Duodenal mucosa (tissue), 2 donors: ENCODE data around the gene CDH16.

Experiments used
- H3K27ac ChIP-seq: one replicate; pipeline ENCODE4 v1.7.0; 2013; ENCODE audit warnings: low read depth, low read length
- H3K27me3 ChIP-seq, 2 donors: one replicate each; pipeline ENCODE4 v1.7.0; 2013; ENCODE audit warnings: low read length in 2 of 2, control low read depth in 1 of 2; ENCODE audit not compliant: insufficient read depth in 2 of 2, control insufficient read depth in 1 of 2
- H3K36me3 ChIP-seq, 2 donors: one replicate each; pipeline ENCODE4 v1.7.0; 2013; ENCODE audit warnings: low read length in 2 of 2, control low read depth in 1 of 2; ENCODE audit not compliant: insufficient read depth in 2 of 2, control insufficient read depth in 1 of 2
- H3K4me1 ChIP-seq, 2 donors: one replicate each; pipeline ENCODE4 v1.7.0; 2013; ENCODE audit warnings: low read length in 2 of 2, control low read depth in 1 of 2; ENCODE audit not compliant: insufficient read depth in 2 of 2, control insufficient read depth in 1 of 2
- H3K4me3 ChIP-seq, 2 donors: one replicate each; pipeline ENCODE4 v1.7.0; 2013; ENCODE audit warnings: low read length in 2 of 2, low read depth in 1 of 2
- H3K9ac ChIP-seq, 2 donors: one replicate each; pipeline ENCODE4 v1.7.0; 2013; ENCODE audit warnings: low read length in 2 of 2, low read depth in 1 of 2
- H3K9me3 ChIP-seq, 2 donors: one replicate each; pipeline ENCODE4 v1.7.0; 2013; ENCODE audit warnings: low read length in 2 of 2, control low read depth in 1 of 2; ENCODE audit not compliant: control insufficient read depth in 1 of 2

CDH16 gene

DNA sequence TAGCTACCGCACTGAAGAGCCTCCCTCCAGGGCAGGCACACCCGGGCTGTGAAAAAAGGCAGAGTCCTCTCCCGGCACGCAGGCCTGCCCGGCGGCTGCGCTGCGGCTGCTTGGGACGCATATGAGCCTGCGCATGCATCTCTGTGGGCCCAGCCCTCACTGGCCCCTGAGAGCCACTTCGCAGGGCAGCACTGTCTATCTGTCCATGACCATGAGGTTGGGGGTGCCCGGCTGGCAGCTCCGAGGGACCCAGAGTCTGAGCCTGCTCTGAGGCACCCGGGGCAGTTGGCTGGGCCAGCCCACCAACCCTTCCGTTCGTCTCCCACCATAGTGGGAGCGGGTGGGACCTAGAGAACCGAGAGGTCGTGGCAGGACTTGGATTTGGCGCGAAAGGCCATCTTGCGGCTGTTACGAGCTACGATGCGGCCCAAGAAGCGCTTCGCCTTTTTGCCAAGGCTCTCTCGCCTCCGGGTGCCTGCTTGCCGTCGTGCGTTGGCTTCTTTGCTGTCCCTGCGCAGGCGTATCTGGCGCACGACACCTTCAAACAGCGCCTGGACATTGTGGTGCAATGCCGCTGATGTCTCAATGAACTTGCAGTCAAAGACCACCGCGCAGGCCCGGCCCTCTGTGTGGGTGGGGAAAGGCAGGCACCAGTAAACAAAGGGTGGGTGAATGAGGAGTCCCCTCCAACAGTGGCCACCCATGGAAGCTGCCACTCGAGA lies 3.2 kb upstream of the CDH16 start:
- no peaks in the 10 kb centered on the region for H3K36me3 ChIP-seq
- H3K4me1 ChIP-seq = peaks cover 18 to 40% of the 10 kb centered on the region in 2 donors
- H3K9ac ChIP-seq = no peak overlapping the region
- no peak overlapping the region for H3K27ac ChIP-seq
- H3K27me3 ChIP-seq = peaks cover 4 to 5% of the 10 kb centered on the region in 2 donors
- no peak overlapping the region for H3K4me3 ChIP-seq
- no peaks in the 10 kb centered on the region for H3K9me3 ChIP-seq

DNA sequence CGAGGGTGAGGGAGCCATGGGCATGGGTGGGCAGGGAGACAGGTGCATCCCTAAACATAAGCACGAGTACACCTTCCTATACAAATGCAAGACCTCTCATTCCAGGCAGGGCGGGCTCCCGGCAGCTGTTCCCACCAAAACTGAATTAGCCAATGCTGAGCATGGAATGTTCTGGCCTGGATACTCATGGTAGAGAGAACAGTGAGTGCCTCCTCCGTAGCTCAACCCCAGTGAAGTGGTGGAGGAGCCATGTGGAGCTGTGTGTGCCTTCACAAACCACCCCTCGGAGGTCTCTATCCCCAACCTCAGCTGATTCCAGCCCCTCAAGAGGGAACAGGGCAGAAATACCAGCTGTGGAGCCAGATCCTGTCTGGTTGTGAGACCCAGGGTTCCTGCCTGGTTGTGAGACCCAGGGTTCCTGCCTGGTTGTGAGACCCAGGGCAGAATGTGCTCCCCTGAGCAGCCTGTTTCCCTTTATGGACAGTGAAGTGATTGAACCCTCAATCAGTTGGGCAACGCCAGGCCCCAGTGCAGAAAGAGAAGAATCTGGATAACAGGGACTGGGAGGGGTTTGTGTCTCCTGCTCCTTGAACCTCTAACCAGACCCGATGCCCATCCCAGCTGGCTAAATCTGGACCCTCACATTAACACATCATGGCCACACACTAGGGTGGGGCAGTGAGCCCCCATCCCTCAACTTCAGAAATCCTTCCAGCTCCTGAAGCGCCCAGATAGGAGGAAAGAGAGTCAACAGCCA lies 2.4 kb upstream of the CDH16 start:
- H3K9ac ChIP-seq = no peak overlapping the region
- H3K36me3 ChIP-seq = no peaks in the 10 kb centered on the region
- peaks cover 4 to 5% of the 10 kb centered on the region in 2 donors for H3K27me3 ChIP-seq
- H3K27ac ChIP-seq = no peak overlapping the region
- no peaks in the 10 kb centered on the region for H3K9me3 ChIP-seq
- peaks cover 18 to 40% of the 10 kb centered on the region in 2 donors for H3K4me1 ChIP-seq
- H3K4me3 ChIP-seq = no peak overlapping the region

DNA sequence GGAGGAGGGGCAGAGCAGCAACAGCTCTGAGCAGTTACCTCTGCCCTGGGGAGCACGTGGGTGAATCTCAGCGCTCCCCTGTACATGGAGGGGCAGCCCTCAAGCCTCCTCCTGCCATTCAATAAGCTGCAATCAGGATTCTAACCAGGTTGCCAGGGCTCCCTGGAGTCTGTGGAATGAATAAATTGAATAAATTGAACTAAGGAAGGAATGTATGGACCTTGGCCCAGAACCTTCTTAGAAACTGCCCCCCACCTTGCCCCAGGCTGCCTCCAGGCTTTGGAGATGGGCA lies 1.6 kb upstream of the CDH16 start:
- Histone ChIP-seq H3K9ac (no peak overlapping the region), H3K27me3 (peaks cover 4 to 5% of the 10 kb centered on the region in 2 donors), H3K36me3 (no peaks in the 10 kb centered on the region), H3K27ac (no peak overlapping the region), H3K4me1 (peaks cover 18 to 35% of the 10 kb centered on the region in 2 donors), H3K4me3 (no peak overlapping the region), H3K9me3 (no peaks in the 10 kb centered on the region)

DNA sequence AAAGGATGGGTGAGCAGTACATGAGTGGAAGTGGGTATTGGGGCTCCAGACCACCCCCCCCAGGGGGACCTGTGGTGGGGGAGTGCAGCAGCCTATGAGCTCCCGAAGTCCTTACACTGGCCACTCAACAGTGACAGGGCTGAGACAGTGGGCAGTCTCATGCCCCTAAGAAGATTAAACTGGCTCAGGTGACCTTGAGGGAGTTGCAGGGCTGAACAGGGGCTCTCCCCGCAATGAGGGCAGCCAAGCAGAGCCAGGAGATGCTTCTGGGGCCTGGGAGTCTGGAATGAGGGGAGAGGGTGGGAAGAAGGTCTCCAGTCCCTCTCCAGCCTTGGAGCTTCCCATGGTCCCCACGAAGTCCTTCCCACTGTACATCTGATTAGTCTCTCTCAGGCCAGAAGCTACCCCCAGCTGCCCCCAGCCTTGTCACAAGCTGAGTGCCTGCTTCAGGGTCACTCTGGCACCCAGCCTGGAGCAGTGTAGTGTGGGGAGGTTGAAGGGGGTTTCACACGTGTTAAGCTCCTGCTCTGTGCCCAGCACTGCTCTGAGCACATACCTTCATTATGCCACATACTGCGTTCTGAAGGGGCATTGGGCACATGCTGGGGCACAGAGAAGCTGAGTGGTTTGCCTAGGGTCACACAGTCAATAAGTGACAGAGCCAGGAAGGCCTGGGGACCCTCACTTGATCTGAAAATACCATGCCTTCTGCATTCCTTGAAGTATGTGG lies 1.0 kb upstream of the CDH16 start:
- peak overlapping the region; percentile 23 for H3K27ac ChIP-seq
- H3K9me3 ChIP-seq = no peaks in the 10 kb centered on the region
- no peak overlapping the region for H3K4me3 ChIP-seq
- peaks cover 4 to 5% of the 10 kb centered on the region in 2 donors for H3K27me3 ChIP-seq
- no peaks in the 10 kb centered on the region for H3K36me3 ChIP-seq
- H3K4me1 ChIP-seq = peaks cover 18 to 33% of the 10 kb centered on the region in 2 donors
- no peak overlapping the region for H3K9ac ChIP-seq

DNA sequence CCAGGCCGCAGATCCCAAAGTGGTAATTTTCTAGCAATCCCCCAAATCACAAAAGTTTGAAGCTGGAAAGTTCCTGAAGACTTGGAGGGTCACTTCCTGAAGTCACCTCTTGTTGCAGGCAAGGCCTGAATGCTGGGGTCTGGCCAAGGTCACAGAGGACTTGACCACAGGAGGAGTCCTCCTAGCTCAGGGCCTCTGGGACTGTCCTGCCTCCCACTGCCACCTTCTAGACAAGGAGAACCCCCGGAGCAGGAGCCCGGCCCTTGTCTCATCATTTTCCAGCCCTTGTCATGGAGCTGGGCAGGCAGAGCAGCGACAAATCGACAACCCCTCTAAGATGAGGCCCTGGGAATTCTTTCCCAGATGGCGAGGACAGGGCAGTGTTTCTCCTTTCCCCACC lies 330 bp downstream of the CDH16 start:
- no peaks in the 10 kb centered on the region for H3K36me3 ChIP-seq
- no peak overlapping the region for H3K4me3 ChIP-seq
- H3K27ac ChIP-seq = peak overlapping the region; percentile 15
- no peak overlapping the region for H3K9ac ChIP-seq
- H3K27me3 ChIP-seq = no peaks in the 10 kb centered on the region
- H3K4me1 ChIP-seq = peaks cover 18 to 23% of the 10 kb centered on the region in 2 donors
- no peaks in the 10 kb centered on the region for H3K9me3 ChIP-seq

DNA sequence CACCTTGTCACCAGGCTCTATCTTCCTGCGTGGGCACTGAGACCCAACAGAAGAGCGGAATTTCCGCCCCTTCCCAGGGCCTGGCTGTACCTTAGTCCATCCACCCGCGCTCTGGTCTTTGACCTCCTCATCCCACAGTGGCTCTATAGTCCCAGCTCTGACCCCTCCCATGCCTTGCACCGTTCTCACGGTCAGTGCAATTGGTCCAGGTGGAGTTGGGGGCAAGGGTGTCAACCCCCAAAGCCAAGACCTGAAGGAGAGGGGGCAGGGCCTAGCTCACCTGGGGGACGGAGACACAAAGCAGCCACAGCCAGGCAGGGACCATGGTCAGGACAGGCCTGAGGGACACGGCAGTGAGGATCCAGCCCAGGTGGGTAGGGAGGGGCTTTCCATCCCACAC lies 944 bp downstream of the CDH16 start:
- Histone ChIP-seq H3K9ac (no peak overlapping the region), H3K4me3 (no peak overlapping the region), H3K27ac (no peak overlapping the region), H3K27me3 (no peaks in the 10 kb centered on the region), H3K4me1 (peaks cover 18 to 23% of the 10 kb centered on the region in 2 donors), H3K36me3 (no peaks in the 10 kb centered on the region), H3K9me3 (no peaks in the 10 kb centered on the region)

DNA sequence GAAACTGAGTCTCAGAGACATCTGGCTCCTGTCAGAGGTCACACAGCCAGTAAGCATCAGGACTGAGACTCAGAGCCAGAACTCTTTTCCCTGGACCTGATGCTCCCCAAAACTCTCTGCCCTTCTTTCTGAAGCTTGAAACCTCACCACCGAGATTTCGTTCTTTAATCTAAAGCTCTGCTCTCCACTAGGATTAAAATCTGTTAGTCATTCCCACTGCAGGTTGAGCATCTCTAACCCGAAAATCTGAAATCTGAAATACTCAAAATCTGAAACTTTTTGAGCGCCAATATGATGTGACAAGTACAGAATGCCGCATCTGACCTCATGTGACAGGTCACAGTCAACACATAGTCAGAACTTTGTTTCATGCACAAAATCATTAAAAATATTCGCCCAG lies 2.2 kb downstream of the CDH16 start:
- no peak overlapping the region for H3K27ac ChIP-seq
- peaks cover 18 to 23% of the 10 kb centered on the region in 2 donors for H3K4me1 ChIP-seq
- H3K9me3 ChIP-seq = no peaks in the 10 kb centered on the region
- H3K9ac ChIP-seq = no peak overlapping the region
- H3K4me3 ChIP-seq = no peak overlapping the region
- no peaks in the 10 kb centered on the region for H3K36me3 ChIP-seq
- H3K27me3 ChIP-seq = no peaks in the 10 kb centered on the region

DNA sequence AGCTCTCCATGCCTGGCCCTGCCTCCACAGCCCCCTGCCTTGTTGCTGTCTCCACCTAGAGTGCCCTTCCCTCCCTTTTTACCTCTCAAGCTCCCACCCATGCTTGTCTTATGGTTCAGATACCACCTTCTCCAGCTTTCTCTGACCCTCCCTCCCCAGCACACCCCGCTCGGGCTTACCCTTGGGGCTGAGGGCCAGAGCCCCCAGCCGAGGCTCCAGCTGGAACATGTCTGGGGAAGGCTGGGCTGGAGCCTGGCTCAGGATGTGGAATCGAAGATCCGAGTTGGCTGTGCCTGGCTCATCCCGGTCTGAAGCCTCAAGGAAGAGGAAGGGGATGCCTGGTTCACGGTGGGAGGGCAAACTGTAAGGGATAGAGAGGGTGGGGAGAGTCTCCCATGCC lies 3.6 kb downstream of the CDH16 start:
- Histone ChIP-seq H3K27ac (no peak overlapping the region), H3K36me3 (no peaks in the 10 kb centered on the region), H3K4me1 (peaks cover 17 to 22% of the 10 kb centered on the region in 2 donors), H3K9me3 (no peaks in the 10 kb centered on the region), H3K9ac (no peak overlapping the region), H3K4me3 (no peak overlapping the region), H3K27me3 (no peaks in the 10 kb centered on the region)

DNA sequence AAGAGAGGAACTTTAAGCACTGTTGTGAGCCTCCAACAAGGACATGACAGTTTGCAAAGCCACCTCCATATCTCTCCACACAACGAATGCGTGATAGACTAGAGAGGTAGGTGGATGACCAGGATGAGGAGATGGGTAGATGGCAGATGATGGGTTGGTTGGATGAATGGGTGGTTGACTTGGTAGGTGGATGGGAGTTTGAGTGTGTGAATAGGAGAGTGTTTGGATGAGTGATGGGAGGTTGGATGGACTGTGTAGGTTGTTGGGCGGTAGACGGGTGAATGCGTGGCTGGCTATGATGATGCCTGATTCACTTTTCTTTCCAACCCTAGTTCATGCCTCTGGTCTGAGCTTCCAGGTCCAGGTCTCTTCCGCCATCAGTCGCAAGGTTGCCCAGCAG lies 4.1 kb downstream of the CDH16 start:
- H3K27me3 ChIP-seq = no peaks in the 10 kb centered on the region
- H3K36me3 ChIP-seq = no peaks in the 10 kb centered on the region
- H3K4me1 ChIP-seq = peaks cover 12 to 17% of the 10 kb centered on the region in 2 donors
- H3K9me3 ChIP-seq = no peaks in the 10 kb centered on the region
- H3K4me3 ChIP-seq = no peak overlapping the region
- no peak overlapping the region for H3K27ac ChIP-seq
- H3K9ac ChIP-seq = no peak overlapping the region

DNA sequence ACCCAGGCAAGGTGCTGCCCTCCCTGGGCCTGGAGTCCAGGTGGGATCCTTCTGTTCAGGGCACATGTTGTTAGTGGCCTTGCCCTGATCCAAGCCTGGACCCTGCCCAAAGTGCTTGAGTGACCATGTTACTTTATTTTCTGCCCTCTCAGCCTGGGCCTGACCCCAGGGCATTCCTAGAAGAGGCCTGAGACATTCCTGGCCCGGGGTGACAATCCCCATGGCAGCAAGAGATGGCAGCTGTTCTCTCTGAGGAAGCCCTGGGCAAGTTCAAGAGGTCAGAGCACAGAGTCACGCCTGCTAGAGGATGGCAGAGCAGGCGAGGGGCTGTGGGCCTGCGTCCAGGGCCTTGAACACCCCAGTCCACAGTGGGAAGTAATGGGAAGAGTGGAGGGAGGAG lies 5.0 kb downstream of the CDH16 start:
- Histone ChIP-seq H3K4me3 (no peak overlapping the region), H3K36me3 (no peaks in the 10 kb centered on the region), H3K27ac (no peak overlapping the region), H3K4me1 (peaks cover 3 to 9% of the 10 kb centered on the region in 2 donors), H3K27me3 (no peaks in the 10 kb centered on the region), H3K9ac (no peak overlapping the region), H3K9me3 (no peaks in the 10 kb centered on the region)
